ENCODE measurements around the gene KIF26B.

GRCh38 chr1:245375789-245376460, 221.1 kb downstream of the KIF26B start:
- no peak for TF ChIP-seq CTCF (IDR thresholded peaks at IDR 0.05)
- TF ChIP-seq POLR2A (IDR thresholded peaks at IDR 0.05), result no peak
- no peak for TF ChIP-seq EP300 (IDR thresholded peaks at IDR 0.05)

All from tibial nerve (tissue), 4 donors.